Peyer's patch (tissue), 4 donors: ENCODE data around the gene FNDC1.

Experiments
- POLR2A ChIP-seq, 2 donors: fragments of 450-650 bp; IDR thresholded peaks; one replicate each; pipeline ENCODE4 v1.5.1; 2017; ENCODE audit warnings: antibody characterized with exemption in 2 of 2, mild to moderate bottlenecking in 2 of 2, moderate library complexity in 2 of 2
- TF ChIP-seq, protein P1 (sequence below), 6 experiments: fragments of 450-650 bp in 4 of 6; fragments of 200-600 bp in 2 of 6; sonication (generic) in 1 of 6; IDR thresholded peaks; one replicate each; pipeline ENCODE4 v1.5.1; 2017 to 2019; ENCODE audit warnings: antibody characterized with exemption in 6 of 6, mild to moderate bottlenecking in 3 of 6, moderate library complexity in 1 of 6

- TF ChIP-seq, protein P1, sequence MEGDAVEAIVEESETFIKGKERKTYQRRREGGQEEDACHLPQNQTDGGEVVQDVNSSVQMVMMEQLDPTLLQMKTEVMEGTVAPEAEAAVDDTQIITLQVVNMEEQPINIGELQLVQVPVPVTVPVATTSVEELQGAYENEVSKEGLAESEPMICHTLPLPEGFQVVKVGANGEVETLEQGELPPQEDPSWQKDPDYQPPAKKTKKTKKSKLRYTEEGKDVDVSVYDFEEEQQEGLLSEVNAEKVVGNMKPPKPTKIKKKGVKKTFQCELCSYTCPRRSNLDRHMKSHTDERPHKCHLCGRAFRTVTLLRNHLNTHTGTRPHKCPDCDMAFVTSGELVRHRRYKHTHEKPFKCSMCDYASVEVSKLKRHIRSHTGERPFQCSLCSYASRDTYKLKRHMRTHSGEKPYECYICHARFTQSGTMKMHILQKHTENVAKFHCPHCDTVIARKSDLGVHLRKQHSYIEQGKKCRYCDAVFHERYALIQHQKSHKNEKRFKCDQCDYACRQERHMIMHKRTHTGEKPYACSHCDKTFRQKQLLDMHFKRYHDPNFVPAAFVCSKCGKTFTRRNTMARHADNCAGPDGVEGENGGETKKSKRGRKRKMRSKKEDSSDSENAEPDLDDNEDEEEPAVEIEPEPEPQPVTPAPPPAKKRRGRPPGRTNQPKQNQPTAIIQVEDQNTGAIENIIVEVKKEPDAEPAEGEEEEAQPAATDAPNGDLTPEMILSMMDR (IDR thresholded peaks at IDR 0.05), result no peak
- no peak for TF ChIP-seq POLR2A (IDR thresholded peaks at IDR 0.05)
These were observed 19.6 kb upstream of the FNDC1 start for GRCh38 chr6:159149641-159150040.
